Adipose tissue (tissue), 3 donors: ENCODE results near the gene MYH6. TPM values are rescaled to one million over a fixed set of nuclear protein-coding genes. Genes with fewer than 3 reads are reported as not detected.
"Not testable (repeated sequence)": the region's sequence is repeated elsewhere in the genome, so short reads cannot be mapped to it uniquely, and the experiment has no call there.

Experiments
- H3K27ac ChIP-seq: one replicate; pipeline ENCODE4 v1.5.1; 2013; ENCODE audit warnings: low read depth, low read length
- WGBS, 3 donors: extraction: QIAGEN DNeasy Blood & Tissue Kit; methylation state at CpG; one replicate each; pipeline ENCODE4 v1.1.7; 2013; 5-methylcytosine and 5-hydroxymethylcytosine counted together
- polyA plus RNA-seq, 3 donors: library from polyadenylated mRNA; stranded (reverse); fragments of 200-250 nt; gene quantifications; one replicate each; pipeline ENCODE4 v1.2.3, GENCODE V29; 2013
- donor health status: healthy with polysubstance abuse.
- donor health status: Bipolar disorder and iron deficiency.
- donor health status: healthy.

Gene MYH6
- polyA plus RNA-seq, 3 donors = 0.18 to 10.8 (median 0.56) TPM

GRCh38 chr14:23403139-23403438 is 5.0 kb downstream of the MYH6 start:
- WGBS, 3 donors = 59% methylated on average over 7 of the region's 7 CpGs
- H3K27ac ChIP-seq = no peak overlapping the region

GRCh38 chr14:23402296-23403138 is 5.6 kb downstream of the MYH6 start:
- H3K27ac ChIP-seq = no peak overlapping the region
- 62 to 69% (median 66%) methylated on average over 25 of the region's 25 CpGs for WGBS, 3 donors

GRCh38 chr14:23401291-23401690 is 6.8 kb downstream of the MYH6 start:
- WGBS, 3 donors = 58 to 82% (median 70%) methylated on average over 4 of the region's 4 CpGs
- no peak overlapping the region for H3K27ac ChIP-seq

- H3K27ac ChIP-seq = not testable (repeated sequence)
- WGBS, 3 donors = 79 to 93% (median 85%) methylated on average over 16 of the region's 16 CpGs
Measured at GRCh38 chr14:23400496-23401149, 7.5 kb downstream of the MYH6 start.

- H3K27ac ChIP-seq = no peak overlapping the region
- WGBS, 3 donors = 71 to 83% (median 76%) methylated on average over 6 of the region's 6 CpGs
Measured at GRCh38 chr14:23399591-23399990, 8.5 kb downstream of the MYH6 start.

- 87 to 90% (median 87%) methylated on average over 3 of the region's 3 CpGs for WGBS, 3 donors
- H3K27ac ChIP-seq = no peak overlapping the region
Measured at GRCh38 chr14:23399136-23399535, 8.9 kb downstream of the MYH6 start.

GRCh38 chr14:23398348-23398747 is 9.7 kb downstream of the MYH6 start:
- 79 to 87% (median 85%) methylated on average over 4 of the region's 4 CpGs for WGBS, 3 donors
- no peak overlapping the region for H3K27ac ChIP-seq

GRCh38 chr14:23396781-23397407 is 11.2 kb downstream of the MYH6 start:
- 90 to 95% (median 91%) methylated on average over 10 of the region's 10 CpGs for WGBS, 3 donors
- no peak overlapping the region for H3K27ac ChIP-seq

GRCh38 chr14:23396126-23396525 is 11.9 kb downstream of the MYH6 start:
- no peak overlapping the region for H3K27ac ChIP-seq
- WGBS, 3 donors = 90 to 93% (median 91%) methylated on average over 10 of the region's 10 CpGs

GRCh38 chr14:23392613-23393012 is 15.5 kb downstream of the MYH6 start:
- WGBS, 3 donors = 70 to 77% (median 71%) methylated on average over 7 of the region's 7 CpGs
- no peak overlapping the region for H3K27ac ChIP-seq

GRCh38 chr14:23389871-23390270 is 18.2 kb downstream of the MYH6 start:
- WGBS, 3 donors = 81 to 86% (median 83%) methylated on average over 3 to 4 of the region's 19 CpGs

GRCh38 chr14:23389396-23389795 is 18.7 kb downstream of the MYH6 start:
- H3K27ac ChIP-seq = no peak overlapping the region
- 54 to 78% (median 59%) methylated on average over 12 of the region's 12 CpGs for WGBS, 3 donors

More at GRCh38 chr14:23389871-23390270, 18.2 kb downstream of the MYH6 start:
- H3K27ac ChIP-seq = not testable (repeated sequence)

- no peak overlapping the region for H3K27ac ChIP-seq
- 84 to 94% (median 89%) methylated on average over 8 of the region's 8 CpGs for WGBS, 3 donors
Measured at GRCh38 chr14:23388996-23389395, 19.1 kb downstream of the MYH6 start.

GRCh38 chr14:23387916-23388882 is 19.9 kb downstream of the MYH6 start:
- WGBS, 3 donors = 75 to 81% (median 78%) methylated on average over 24 to 26 of the region's 26 CpGs
- H3K27ac ChIP-seq = no peak overlapping the region

- no peak overlapping the region for H3K27ac ChIP-seq
- 90 to 97% (median 97%) methylated on average over 1 of the region's 1 CpG for WGBS, 3 donors
Measured at GRCh38 chr14:23386999-23387398, 21.1 kb downstream of the MYH6 start.

GRCh38 chr14:23386266-23386657 is 21.8 kb downstream of the MYH6 start:
- H3K27ac ChIP-seq = not testable (repeated sequence)
- 86 to 89% (median 88%) methylated on average over 17 of the region's 17 CpGs for WGBS, 3 donors

GRCh38 chr14:23385642-23386265 is 22.3 kb downstream of the MYH6 start:
- H3K27ac ChIP-seq = no peak overlapping the region
- WGBS, 3 donors = 36 to 90% (median 84%) methylated on average over 14 to 18 of the region's 18 CpGs

- no peak overlapping the region for H3K27ac ChIP-seq
- WGBS, 3 donors = 58 to 80% (median 78%) methylated on average over 2 of the region's 2 CpGs
Measured at GRCh38 chr14:23385244-23385641, 22.8 kb downstream of the MYH6 start.
